NOMO-1 treated with DMSO at 0.1 percent for 48 hours (cell line): Measurements from ENCODE around the gene AQP11.

ENCODE experiments used
- DNase-seq: peaks from one replicate; lab custom pipeline; 2025; ENCODE audit not compliant: unreplicated experiment; lab: John Stamatoyannopoulos, UW

The AQP11 gene

GRCh38 chr11:77656362-77656761, 66.6 kb downstream of the AQP11 start:
- no peak for DNase-seq

GRCh38 chr11:77658213-77659013, 68.7 kb downstream of the AQP11 start:
- no peak for DNase-seq
